ENCODE measurements around the gene CHRDL1.
"Not testable (repeated sequence)": the region's sequence is repeated elsewhere in the genome, so short reads cannot be mapped to it uniquely, and the experiment has no call there.

The CHRDL1 gene

DNA sequence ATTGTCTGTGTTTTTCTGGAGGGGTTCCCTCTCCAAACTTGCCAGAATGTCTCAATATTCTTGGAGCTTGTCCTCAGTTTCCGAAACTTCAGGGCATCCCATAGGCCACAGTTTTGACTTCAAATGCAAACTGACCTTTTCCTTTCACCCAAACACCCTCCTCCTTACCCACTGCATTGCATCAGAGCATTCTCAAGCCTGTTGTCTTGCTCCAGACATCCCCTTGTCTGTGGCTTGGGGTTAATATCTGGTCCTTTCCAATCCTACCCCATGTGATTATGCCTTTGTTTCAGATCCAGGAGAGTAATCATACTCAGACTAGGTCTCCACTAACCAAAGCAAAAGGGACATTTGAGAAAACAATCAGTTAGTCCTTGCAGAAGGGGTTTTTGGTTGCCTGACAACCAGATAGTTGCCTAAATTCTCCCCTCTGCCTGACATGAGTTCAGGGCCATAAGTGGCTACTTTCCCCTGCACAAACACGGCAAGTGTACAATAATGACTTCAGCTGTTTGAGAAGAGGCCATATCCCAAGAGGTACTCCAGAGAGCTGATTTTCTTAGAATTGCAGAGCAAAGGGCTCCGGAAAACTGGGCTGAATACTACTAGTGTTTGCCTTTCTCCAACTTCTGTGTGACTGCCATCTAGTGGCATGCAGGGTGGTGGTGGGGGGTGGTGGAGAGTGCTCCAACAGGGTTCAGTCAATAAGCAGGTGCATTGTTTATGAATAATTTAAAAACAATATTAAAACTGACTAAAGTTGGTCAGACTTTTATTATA, 130.2 kb downstream of the CHRDL1 start:
- no peaks in the 10 kb centered on the region for H3K27me3 Mint-ChIP-seq
- peak; percentile 24 for DNase-seq
- no peak overlapping the region for H3K4me3 Mint-ChIP-seq
- CTCF ChIA-PET: interaction anchor here (0.9 to 1.6 kb wide), 2 partner anchors 10 to 16 kb away, joined by 3 to 4 read pairs; no protein-coding TSS in a partner anchor
- no peaks in the 10 kb centered on the region for H3K36me3 Mint-ChIP-seq
- no peak overlapping the region for H3K27ac Mint-ChIP-seq
- no peaks in the 10 kb centered on the region for H3K9me3 Mint-ChIP-seq
- H3K4me1 Mint-ChIP-seq: no peaks in the 10 kb centered on the region

DNA sequence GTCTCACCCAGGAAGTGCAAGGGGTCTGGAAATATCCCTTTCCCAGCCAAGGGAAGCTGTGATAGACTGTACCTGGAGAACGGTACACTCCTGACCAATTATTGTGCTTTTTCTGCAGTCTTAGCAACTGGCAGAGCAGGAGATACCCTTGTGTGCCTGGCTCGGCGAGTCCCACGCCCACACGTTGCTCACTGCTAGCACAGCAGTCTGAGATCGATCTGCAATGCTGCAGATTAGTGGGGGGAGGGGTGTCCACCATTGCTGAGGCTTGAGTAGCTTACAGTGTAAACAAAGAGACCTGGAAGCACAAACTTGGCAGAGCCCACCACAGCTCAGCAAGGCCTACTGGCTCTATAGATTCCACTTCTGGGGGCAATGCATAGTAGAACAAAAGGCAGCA, 138.5 kb downstream of the CHRDL1 start:
- Mint-ChIP-seq H3K4me1 (no peaks in the 10 kb centered on the region), H3K27me3 (no peaks in the 10 kb centered on the region), H3K27ac (no peak overlapping the region), H3K9me3 (no peaks in the 10 kb centered on the region), H3K4me3 (no peak overlapping the region), H3K36me3 (no peaks in the 10 kb centered on the region)
- CTCF ChIA-PET: no interaction called here
- no peak for DNase-seq

DNA sequence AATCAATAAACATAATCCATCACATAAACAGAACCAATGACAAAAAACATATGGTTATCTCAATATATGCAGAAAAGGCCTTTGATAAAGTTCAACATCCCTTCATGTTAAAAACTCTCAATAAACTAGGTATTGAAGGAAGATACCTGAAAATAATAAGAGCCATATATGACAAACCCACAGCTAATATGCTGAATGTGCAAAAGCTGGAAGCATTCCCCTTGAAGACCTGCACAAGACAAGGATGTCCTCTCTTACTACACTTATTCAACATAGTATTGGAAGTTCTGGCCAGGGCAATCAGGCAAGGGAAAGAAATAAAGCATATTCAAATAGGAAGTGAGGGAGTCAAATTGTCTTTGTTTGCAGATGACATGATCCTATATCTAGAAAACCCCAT, 141.3 kb downstream of the CHRDL1 start:
- H3K4me1 Mint-ChIP-seq, CTCF ChIA-PET, H3K27ac Mint-ChIP-seq, H3K9me3 Mint-ChIP-seq, H3K4me3 Mint-ChIP-seq, H3K36me3 Mint-ChIP-seq, H3K27me3 Mint-ChIP-seq, DNase-seq: not testable (repeated sequence)

DNA sequence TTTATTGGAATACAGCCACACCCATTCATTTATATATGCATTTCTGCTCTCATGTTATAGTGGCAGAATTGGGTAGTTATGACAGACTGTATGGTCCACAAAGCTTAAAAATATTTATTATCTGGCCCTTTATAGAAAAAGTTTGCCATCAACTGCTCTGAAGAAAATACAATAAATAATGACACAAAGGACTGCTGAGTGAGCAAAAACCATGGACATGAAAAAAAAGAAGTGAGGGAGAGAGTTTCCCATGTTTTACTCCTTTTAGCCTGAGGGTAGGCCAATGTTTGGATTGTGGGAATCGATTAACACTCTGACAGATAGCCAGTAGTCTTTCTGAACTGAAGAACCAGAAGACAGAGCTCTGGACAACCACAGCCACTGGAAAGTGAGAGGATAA, 149.2 kb downstream of the CHRDL1 start:
- H3K4me1 Mint-ChIP-seq: no peaks in the 10 kb centered on the region

More for the DNA sequence above, 149.2 kb downstream of the CHRDL1 start:
- Mint-ChIP-seq H3K4me3 (no peak overlapping the region), H3K27ac (no peak overlapping the region), H3K36me3 (no peaks in the 10 kb centered on the region), H3K9me3 (peaks cover 3% of the 10 kb centered on the region), H3K27me3 (no peaks in the 10 kb centered on the region)
- CTCF ChIA-PET: no interaction called here
- DNase-seq: no peak

All from activated naive CD4-positive, alpha-beta T cell treated with anti-CD3 and anti-CD28 coated beads, Interleukin-2, amount 10 ng/mL, durations not matched to agents 7 days and 5 days (primary cell).